ENCODE data around the gene OR52A1. TPM values are rescaled to one million over a fixed set of nuclear protein-coding genes. Genes with fewer than 3 reads are reported as not detected.

The OR52A1 gene
- polyA plus RNA-seq, 10 donors: 0.03 to 0.05 (median 0.03) TPM; not detected in 6

DNA sequence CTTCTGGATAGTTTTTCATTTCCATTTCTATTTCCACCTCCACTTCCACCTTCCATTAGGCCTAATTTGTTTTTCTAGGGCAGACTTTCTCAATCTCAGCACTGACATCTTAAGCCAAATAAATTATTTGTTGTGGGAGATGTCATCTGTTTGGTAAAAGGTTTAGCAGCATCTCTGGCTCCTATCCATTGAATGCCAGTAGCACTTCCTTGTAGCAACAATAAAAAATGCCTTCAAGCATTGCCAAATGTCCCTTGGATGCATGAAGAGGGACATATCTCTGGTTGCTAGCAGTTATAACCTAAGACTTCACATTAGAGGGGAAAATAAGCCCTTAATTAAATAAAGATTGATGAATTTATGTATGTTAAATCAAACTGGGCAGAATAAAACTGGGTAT, 18.3 kb downstream of the OR52A1 start:
- DNase-seq: no peak

DNA sequence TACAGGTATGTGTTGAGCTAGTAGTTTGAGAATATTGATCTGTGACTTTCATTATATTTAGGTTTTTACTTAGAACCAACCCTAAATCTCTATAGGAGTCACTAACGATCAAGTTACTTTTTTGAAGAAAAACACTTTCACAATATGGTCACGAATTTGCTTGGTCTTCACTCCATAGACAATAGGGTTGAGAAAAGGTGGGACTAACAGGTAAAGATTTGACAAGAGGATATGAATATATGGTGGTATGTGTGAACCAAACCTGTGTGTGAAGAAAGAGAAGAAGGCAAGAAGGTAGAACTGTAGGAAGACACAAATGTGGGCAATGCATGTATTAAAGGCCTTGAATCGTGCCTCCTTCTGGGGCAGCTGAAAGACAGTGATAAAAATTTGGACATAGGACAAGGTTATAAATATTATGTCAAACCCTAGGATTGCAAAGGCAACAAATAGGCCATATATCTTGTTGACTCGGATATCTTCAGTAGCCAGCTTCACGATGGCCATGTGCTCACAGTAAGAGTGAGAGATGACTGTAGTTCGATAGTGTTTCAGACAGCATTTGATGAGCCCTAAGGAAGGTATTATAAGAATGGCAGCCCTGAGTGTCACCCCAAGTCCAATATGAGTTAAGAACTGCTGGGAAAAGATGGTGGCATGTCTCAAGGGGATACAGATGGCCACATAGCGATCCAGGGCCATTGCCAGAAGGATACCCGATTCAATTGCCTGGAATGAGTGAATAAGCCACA, 22.8 kb downstream of the OR52A1 start:
- no peak for DNase-seq

GRCh38 chr11:5129457-5129877, 25.1 kb downstream of the OR52A1 start:
- no peak for DNase-seq

- DNase-seq: no peak
Measured at GRCh38 chr11:5124891-5125620, 29.5 kb downstream of the OR52A1 start.

GRCh38 chr11:5123802-5124521, 30.6 kb downstream of the OR52A1 start:
- peak; percentile 36 to 61 (median 51) for DNase-seq

GRCh38 chr11:5118893-5119292, 35.7 kb downstream of the OR52A1 start:
- no peak for DNase-seq

DNA sequence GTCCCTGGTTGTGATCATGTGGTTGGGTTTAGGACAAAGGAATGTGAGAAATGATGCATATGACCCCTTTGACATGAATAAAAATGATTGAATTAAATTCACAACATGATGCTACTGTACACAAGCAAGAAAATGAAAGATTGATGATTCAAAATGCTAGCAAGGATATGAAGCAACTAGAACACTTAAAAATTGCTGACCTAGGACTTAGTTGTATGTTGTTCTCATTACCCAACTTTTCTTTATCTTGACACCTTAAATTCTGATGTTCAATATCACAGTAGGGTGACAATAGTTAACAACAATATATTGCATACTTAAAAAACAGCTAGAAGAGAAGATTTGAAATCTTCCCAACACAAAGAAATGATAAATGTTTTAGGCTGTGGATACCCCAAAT, 37.0 kb downstream of the OR52A1 start:
- DNase-seq: no peak

DNA sequence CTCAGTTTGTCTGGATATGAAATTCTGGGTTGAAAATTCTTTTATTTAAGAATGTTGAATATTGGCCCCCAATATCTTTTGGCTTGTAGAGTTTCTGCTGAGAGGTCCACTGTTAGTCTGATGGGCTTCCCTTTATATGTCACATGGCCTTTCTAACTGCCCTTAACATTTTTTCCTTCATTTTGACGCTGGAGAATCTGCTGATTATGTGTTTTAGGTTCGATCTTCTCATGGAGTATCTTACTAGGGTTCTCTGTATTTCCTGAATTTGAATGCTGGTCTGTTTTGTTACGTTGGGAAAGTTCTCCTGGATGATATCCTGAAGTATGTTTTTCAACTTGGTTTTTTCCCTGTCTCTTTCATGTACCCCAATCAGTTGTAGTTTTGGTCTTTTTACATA, 39.2 kb downstream of the OR52A1 start:
- DNase-seq: no peak

GRCh38 chr11:5107285-5107684, 47.3 kb downstream of the OR52A1 start:
- no peak for DNase-seq

DNA sequence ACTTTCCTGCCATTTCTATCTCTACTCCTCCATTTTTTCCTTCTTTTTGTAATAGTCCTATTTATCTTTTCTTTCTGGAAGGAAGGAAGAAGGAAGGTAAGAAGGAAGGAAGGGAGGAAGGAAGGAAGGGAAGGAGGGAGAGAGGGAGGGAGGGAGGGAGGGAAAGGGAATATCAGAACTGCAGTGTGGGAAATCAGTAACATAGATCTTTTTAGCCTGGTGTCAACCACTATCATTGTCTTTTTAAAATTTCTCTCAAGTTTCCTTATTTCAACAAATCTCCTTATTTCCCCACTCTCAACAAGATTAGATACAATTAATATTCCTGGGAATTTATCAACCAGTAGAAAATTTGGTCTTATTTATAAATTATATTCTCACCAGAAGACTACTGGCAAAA, 51.5 kb downstream of the OR52A1 start:
- no peak for DNase-seq

DNA sequence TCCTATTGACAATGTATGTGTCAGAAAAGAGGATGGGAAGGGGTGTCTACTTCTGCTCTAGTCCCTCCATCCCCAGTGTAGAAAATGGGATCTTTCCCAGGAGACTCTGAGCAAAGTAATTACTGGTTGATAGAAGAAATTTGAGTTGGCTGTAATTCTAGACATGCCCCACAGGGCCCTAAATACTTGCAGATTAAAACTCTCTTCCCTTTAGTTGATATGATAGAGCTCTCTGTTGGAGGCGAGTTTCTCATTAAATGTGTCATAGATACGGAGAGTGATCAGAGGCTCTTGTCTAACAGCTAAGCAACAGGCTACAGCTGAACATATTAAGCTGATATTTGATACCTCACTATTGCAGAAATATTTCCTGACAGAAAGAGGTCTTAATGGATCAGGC, 52.3 kb downstream of the OR52A1 start:
- no peak for DNase-seq

DNA sequence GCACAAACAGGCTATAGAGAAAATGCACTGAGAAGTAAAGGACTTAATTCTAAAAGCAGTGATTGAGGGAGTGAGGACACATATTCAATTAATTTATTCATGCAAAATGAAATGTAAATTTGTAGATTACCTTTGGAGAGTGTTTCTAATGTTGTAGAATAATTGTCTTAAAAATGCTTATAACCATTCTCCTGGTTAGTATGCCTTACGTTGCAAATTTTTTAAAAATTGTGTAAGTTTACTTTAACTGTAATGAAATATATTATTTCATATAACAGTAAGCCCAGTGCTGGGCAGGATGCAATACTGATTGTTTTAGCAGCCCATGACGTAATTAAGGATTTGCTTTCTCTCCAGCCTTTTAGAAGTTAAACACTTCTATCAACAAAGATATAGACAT, 58.5 kb downstream of the OR52A1 start:
- no peak for DNase-seq

Other genes with a start within 250 kb of the OR52A1 start
- not detected for gene OR51G2, start 235.4 kb downstream of the OR52A1 start, polyA plus RNA-seq (ENCODE audit: insufficient read length in 10 of 10)
- not detected for gene OR51G1, start 230.4 kb downstream of the OR52A1 start, polyA plus RNA-seq (ENCODE audit: insufficient read length in 10 of 10)
- not detected for gene OR51A4, start 207.2 kb downstream of the OR52A1 start, polyA plus RNA-seq (ENCODE audit: insufficient read length in 10 of 10)
- not detected for gene OR51A2, start 199.0 kb downstream of the OR52A1 start, polyA plus RNA-seq (ENCODE audit: insufficient read length in 10 of 10)
- gene OR51L1, start 159.9 kb downstream of the OR52A1 start, polyA plus RNA-seq (ENCODE audit: insufficient read length in 10 of 10): not detected
- not detected for gene OR52J3, start 108.2 kb downstream of the OR52A1 start, polyA plus RNA-seq (ENCODE audit: insufficient read length in 10 of 10)
- not detected for gene OR52E2, start 95.1 kb downstream of the OR52A1 start, polyA plus RNA-seq (ENCODE audit: insufficient read length in 10 of 10)
- not detected for gene OR52E1, start 85.2 kb downstream of the OR52A1 start, polyA plus RNA-seq (ENCODE audit: insufficient read length in 10 of 10)
- not detected for gene OR52A5, start 16.4 kb downstream of the OR52A1 start, polyA plus RNA-seq (ENCODE audit: insufficient read length in 10 of 10)
- gene OR51V1, start 45.9 kb upstream of the OR52A1 start, polyA plus RNA-seq (ENCODE audit: insufficient read length in 10 of 10): not detected
- 1,000 to 10,000 TPM in 3 of 10 donors, 100 to 1,000 TPM in 7; 173 to 2,168 (median 503) TPM for gene HBB, start 72.3 kb upstream of the OR52A1 start, polyA plus RNA-seq (ENCODE audit: insufficient read length in 10 of 10)
- gene HBD, start 79.7 kb upstream of the OR52A1 start, polyA plus RNA-seq (ENCODE audit: insufficient read length in 10 of 10): 1 to 10 TPM in 3 of 10 donors, under 1 TPM in 4, not detected in 3; 0.25 to 1.9 (median 0.86) TPM
- 1,000 to 10,000 TPM in 2 of 10 donors, 10 to 100 TPM in 4, 1 to 10 TPM in 4; 3.6 to 4,554 (median 26.1) TPM for gene HBG1, start 95.1 kb upstream of the OR52A1 start, polyA plus RNA-seq (ENCODE audit: insufficient read length in 10 of 10)
- gene HBG2, start 100.0 kb upstream of the OR52A1 start, polyA plus RNA-seq (ENCODE audit: insufficient read length in 10 of 10): over 10,000 TPM in 4 of 10 donors, 1,000 to 10,000 TPM in 6; 2,782 to 38,425 (median 6,490) TPM
- gene HBE1, start 115.2 kb upstream of the OR52A1 start, polyA plus RNA-seq (ENCODE audit: insufficient read length in 10 of 10): 100 to 1,000 TPM in 1 of 10 donors, 10 to 100 TPM in 6, 1 to 10 TPM in 3; 6.6 to 110 (median 23.6) TPM
- not detected for gene OR51B4, start 147.2 kb upstream of the OR52A1 start, polyA plus RNA-seq (ENCODE audit: insufficient read length in 10 of 10)
- gene OR51B2, start 169.5 kb upstream of the OR52A1 start, polyA plus RNA-seq (ENCODE audit: insufficient read length in 10 of 10): not detected
- gene OR51B5, start 188.8 kb upstream of the OR52A1 start, polyA plus RNA-seq (ENCODE audit: insufficient read length in 10 of 10): under 1 TPM in 1 of 10 donors, not detected in 9; 0.15 TPM
- not detected for gene OR51B6, start 196.8 kb upstream of the OR52A1 start, polyA plus RNA-seq (ENCODE audit: insufficient read length in 10 of 10)
- not detected for gene OR51M1, start 229.1 kb upstream of the OR52A1 start, polyA plus RNA-seq (ENCODE audit: insufficient read length in 10 of 10)